ENCODE data around the gene S100B.

- TF ChIP-seq, protein P1, sequence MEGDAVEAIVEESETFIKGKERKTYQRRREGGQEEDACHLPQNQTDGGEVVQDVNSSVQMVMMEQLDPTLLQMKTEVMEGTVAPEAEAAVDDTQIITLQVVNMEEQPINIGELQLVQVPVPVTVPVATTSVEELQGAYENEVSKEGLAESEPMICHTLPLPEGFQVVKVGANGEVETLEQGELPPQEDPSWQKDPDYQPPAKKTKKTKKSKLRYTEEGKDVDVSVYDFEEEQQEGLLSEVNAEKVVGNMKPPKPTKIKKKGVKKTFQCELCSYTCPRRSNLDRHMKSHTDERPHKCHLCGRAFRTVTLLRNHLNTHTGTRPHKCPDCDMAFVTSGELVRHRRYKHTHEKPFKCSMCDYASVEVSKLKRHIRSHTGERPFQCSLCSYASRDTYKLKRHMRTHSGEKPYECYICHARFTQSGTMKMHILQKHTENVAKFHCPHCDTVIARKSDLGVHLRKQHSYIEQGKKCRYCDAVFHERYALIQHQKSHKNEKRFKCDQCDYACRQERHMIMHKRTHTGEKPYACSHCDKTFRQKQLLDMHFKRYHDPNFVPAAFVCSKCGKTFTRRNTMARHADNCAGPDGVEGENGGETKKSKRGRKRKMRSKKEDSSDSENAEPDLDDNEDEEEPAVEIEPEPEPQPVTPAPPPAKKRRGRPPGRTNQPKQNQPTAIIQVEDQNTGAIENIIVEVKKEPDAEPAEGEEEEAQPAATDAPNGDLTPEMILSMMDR (IDR thresholded peaks at IDR 0.05 in 4 of 5, conservative IDR thresholded peaks at IDR 0.05 in 1 of 5): no peak
- TF ChIP-seq POLR2A (IDR thresholded peaks at IDR 0.05): no peak
Measured at GRCh38 chr21:46562472-46562871, 42.4 kb downstream of the S100B start.

Measured in gastrocnemius medialis (tissue), 4 donors.